ENCODE measurements around the gene HSD17B3.

- TF ChIP-seq CTCF (IDR thresholded peaks at IDR 0.05; ENCODE audit: poor library complexity, severe bottlenecking) (no peak), EP300 (conservative IDR thresholded peaks at IDR 0.05; ENCODE audit: poor library complexity, severe bottlenecking) (no peak), RAD21 (conservative IDR thresholded peaks at IDR 0.05) (no peak), EZH2 (IDR thresholded peaks at IDR 0.05; ENCODE audit: borderline replicate concordance, insufficient read depth, low read length, poor library complexity, severe bottlenecking) (no peak), TAF1 (IDR thresholded peaks at IDR 0.05; ENCODE audit: low read depth) (no peak), REST (IDR thresholded peaks at IDR 0.05; ENCODE audit: borderline replicate concordance) (no peak)
Measured at GRCh38 chr9:96258967-96259366, 43.0 kb downstream of the HSD17B3 start.
